Nasal cavity respiratory epithelium epithelial cell of viscerocranial mucosa (primary cell): ENCODE measurements around the gene TREM2. TPM values are rescaled to one million over a fixed set of nuclear protein-coding genes. Genes with fewer than 3 reads are reported as not detected.

Experiments used
- total RNA-seq: library from RNA; depleted of rRNA; stranded (reverse); fragments of >200 nt; gene quantifications from 2 replicates; pipeline ENCODE4 v1.2.3, GENCODE V29; 2014

TREM2 gene
- 0.36 and 1.4 TPM in 2 replicates for total RNA-seq

GRCh38 chr6:41162687-41163418 is at the start of gene TREM2:
Gene TREM2 (minus strand): TSS chr6:41163116. CDS start chr6:41163082, 34 bp downstream.

DNA sequence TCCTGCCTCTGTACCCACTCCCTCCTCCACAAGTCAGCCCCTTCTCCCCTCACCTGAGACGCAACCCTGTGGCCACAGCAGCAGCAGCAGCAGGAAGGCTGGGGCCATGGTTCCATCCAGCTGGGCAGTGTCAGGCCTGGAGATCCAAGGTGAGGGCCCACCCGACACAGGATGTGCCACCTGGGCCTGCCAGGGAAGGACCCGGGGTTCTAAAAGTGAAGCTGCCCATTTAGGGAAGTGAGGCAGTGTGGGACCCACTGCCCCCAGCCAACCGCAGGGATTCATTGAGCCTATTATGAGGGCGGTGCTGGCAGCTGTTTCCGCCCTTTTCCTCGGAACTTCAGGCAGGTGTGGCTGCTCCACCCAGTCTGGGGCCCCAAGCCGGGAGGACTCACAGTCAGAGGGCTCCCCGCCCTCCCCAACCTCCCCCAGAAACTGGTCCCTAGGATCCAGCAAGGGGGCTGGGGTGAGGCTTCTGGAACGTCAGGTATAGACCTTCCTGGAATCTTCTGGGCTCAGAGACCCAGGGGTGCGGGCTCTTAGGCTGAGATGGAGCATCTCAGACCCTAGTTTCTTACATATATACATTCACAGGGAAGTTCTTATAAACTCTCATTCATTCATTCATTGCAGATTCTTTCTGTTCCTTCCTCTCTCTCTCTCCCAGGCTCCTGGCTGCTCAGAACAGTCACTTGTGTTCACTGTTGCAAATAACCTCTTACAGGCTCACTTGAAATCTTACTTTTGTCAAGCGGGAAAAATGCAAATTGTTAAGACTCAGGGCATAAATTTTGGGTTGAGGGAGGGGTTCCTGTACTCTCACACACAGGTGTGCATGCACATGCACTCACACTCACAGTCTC is 38.2 kb upstream of the TREM2 start, which contains the start of gene TREML2:
Gene TREML2, minus strand, starts transcription at position 249 of the 863 bp plus-strand sequence. Its CDS starts 141 bp downstream, at position 108.

DNA sequence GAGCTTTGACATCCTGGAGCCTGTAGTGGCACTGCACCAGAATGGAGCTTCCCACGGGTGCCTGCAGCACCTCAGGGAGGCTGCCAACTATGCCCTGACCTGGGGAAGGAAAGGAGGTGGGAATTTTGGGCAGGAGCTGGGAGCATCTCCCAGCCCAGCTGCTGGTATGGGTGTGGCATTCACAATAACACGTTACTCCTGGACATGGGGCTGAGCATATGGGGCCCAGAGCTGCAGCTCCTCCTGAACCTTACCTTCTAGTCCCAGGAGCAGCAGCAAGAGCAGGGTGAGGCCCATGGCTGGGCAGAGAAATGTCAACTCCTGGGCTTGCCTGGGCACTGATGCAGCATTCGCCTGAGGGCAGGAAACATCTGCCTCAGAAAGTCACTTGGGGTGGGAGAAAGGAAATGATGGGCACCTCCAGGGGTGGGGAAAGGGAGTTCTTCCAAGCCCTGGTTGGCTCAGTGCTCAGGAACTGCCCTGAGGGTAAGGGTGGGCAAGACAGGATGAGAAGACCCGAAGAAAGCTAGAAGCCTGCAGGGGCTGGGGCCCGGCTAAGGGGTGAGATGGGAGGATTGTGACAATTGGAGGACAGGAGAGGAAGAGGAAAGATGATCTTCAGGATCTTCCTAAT is 8.8 kb downstream of the TREM2 start, which contains the start of gene TREML1:
Gene TREML1, minus strand, starts transcription at position 356 of the 634 bp plus-strand sequence. Its CDS starts 59 bp downstream, at position 297.

Other genes with a start within 250 kb of the TREM2 start
- gene UNC5CL, start 123.9 kb downstream of the TREM2 start, total RNA-seq, result 0.14 and 0.34 TPM in 2 replicates
- gene TSPO2, start 120.6 kb downstream of the TREM2 start, total RNA-seq, result not detected in 2 replicates
- gene APOBEC2, start 109.9 kb downstream of the TREM2 start, total RNA-seq, result not detected in 2 replicates
- 16.4 and 23.2 TPM in 2 replicates for gene OARD1, start 90.8 kb downstream of the TREM2 start, total RNA-seq
- 34.2 and 44.8 TPM in 2 replicates for gene NFYA, start 90.1 kb downstream of the TREM2 start, total RNA-seq
- gene TREML1, start 8.8 kb downstream of the TREM2 start, total RNA-seq, result not detected in 2 replicates
- under 0.01 TPM in 1 of 2 replicates, not detected in the other for gene TREML2, start 38.0 kb upstream of the TREM2 start, total RNA-seq
- gene TREML4, start 65.2 kb upstream of the TREM2 start, total RNA-seq, result not detected in 2 replicates
- gene TREM1, start 123.6 kb upstream of the TREM2 start, total RNA-seq, result 0.34 and 0.43 TPM in 2 replicates
- gene NCR2, start 172.5 kb upstream of the TREM2 start, total RNA-seq, result not detected in 2 replicates